HepG2 (cell line): ENCODE results near the gene BBC3. TPM values are rescaled to one million over a fixed set of nuclear protein-coding genes. Genes with fewer than 3 reads are reported as not detected.

ENCODE experiments used
- KLF13 ChIP-seq: sonication (generic); formaldehyde crosslinking; IDR thresholded peaks from 2 replicates; pipeline ENCODE4 v1.4.0; 2020; ENCODE audit warnings: mild to moderate bottlenecking, missing genetic modification reagents
- SNAPC2 ChIP-seq: sonication (generic); formaldehyde crosslinking; IDR thresholded peaks from 2 replicates; pipeline ENCODE4 v1.8.1; 2022; ENCODE audit warnings: mild to moderate bottlenecking, missing genetic modification reagents
- TAF1 ChIP-seq: sonication (generic); formaldehyde crosslinking; IDR thresholded peaks from 2 replicates; pipeline ENCODE4 v1.4.0; 2020; ENCODE audit warnings: missing genetic modification reagents
- TEAD3 ChIP-seq: optimal IDR thresholded peaks from 2 replicates; pipeline ENCODE3; 2016; ENCODE audit warnings: borderline replicate concordance
- ZNF564 ChIP-seq: sonication (generic); formaldehyde crosslinking; IDR thresholded peaks from 2 replicates; pipeline ENCODE4 v1.8.1; 2023; ENCODE audit warnings: mild to moderate bottlenecking, missing genetic modification reagents
- ZNF75D ChIP-seq: sonication (generic); formaldehyde crosslinking; IDR thresholded peaks from 2 replicates; pipeline ENCODE4 v1.8.1; 2023; ENCODE audit warnings: missing genetic modification reagents, mild to moderate bottlenecking, borderline replicate concordance
- polyA plus RNA-seq, 8 experiments: library from polyadenylated mRNA; depleted of rRNA in 3 of 8; stranded (reverse) in 7 of 8; unstranded in 1 of 8; fragments of >200 nt; fragmentation: Illumina TruSeq in 4 of 8; extraction: Trizol in 4 of 8; gene quantifications; 2 replicates each; pipeline versions ENCODE4 v1.2.1 to v1.2.3, GENCODE V29; 2011 to 2016; ENCODE audit warnings: low read depth in 4 of 8, missing spikeins in 1 of 8, mixed read lengths in 1 of 8; ENCODE audit not compliant: insufficient read depth in 1 of 8
- total RNA-seq, 5 experiments: library from RNA; depleted of rRNA; stranded (reverse); fragments of >200 nt; fragmentation: Illumina TruSeq; extraction: Trizol; gene quantifications; 2 replicates each; pipeline ENCODE4 v1.2.3, GENCODE V29; 2016; ENCODE audit warnings: low read depth in 1 of 5
- TF ChIP-seq, protein P1 (sequence below): sonication (generic); formaldehyde crosslinking; IDR thresholded peaks from 2 replicates; pipeline ENCODE4 v1.5.0; 2020; ENCODE audit warnings: mild to moderate bottlenecking, missing genetic modification reagents, borderline replicate concordance
- TF ChIP-seq, protein P2 (sequence below): sonication (generic); formaldehyde crosslinking; IDR thresholded peaks from 2 replicates; pipeline ENCODE4 v1.4.0; 2020; ENCODE audit warnings: mild to moderate bottlenecking, missing genetic modification reagents
- TF ChIP-seq, protein P3 (sequence below): sonication (generic); formaldehyde crosslinking; IDR thresholded peaks from 2 replicates; pipeline ENCODE4 v1.5.1; 2020; ENCODE audit warnings: missing genetic modification reagents, mild to moderate bottlenecking, borderline replicate concordance
- TF ChIP-seq, protein P4 (sequence below): sonication (generic); formaldehyde crosslinking; IDR thresholded peaks from 2 replicates; pipeline ENCODE4 v1.5.0; 2020; ENCODE audit warnings: missing genetic modification reagents, mild to moderate bottlenecking, borderline replicate concordance
- TF ChIP-seq, protein P5 (sequence below): sonication (generic); formaldehyde crosslinking; IDR thresholded peaks from 2 replicates; pipeline ENCODE4 v1.5.1; 2020; ENCODE audit warnings: missing genetic modification reagents, mild to moderate bottlenecking, borderline replicate concordance
- TF ChIP-seq, protein P6 (sequence below): sonication (generic); formaldehyde crosslinking; IDR thresholded peaks from 2 replicates; pipeline ENCODE4 v1.8.0; 2022; ENCODE audit warnings: missing genetic modification reagents, mild to moderate bottlenecking, inconsistent platforms, borderline replicate concordance

BBC3 gene
- total and polyA plus RNA-seq, 2 of the 13 experiments (the other 11 are each of a cell fraction or from before 2014, with no cell fraction given): 6.1 to 8.8 TPM

DNA sequence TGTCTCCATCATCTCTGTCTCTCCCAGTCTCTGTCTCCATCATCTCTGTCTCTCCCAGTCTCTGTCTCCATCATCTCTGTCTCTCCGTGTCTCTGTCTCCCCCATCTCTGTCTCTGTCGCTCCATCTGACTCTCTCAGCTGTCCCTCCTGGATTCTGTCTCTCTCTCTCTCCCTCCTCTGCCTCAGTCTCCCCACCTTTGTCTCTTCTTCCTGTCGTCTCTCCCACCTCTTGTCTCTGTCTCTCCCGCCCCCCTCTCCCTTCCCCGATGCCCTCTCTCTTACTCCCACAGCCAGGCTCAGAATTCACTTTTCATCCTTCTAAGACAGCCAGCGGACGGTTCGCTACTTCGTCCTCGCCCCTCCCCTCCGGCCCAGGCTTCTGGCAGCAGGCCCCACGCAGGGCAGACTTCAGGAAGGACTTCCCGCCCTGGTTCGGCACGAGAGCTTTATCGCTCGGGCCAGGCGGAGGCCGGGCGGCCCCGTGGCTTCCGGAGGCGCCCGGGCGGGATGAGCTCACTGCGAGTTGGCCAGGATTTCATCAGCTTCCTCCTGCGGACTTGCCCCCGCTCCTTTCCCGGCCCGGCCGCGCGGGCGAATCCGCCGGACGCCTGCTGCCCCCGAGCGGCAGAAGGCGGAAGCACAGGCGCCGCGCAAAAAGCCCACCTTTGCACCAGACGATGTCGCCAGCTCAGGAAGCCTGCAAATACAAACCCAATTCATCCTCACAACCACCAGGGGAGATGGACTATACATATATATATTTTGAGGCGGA is 13.0 kb upstream of the BBC3 start (continued):
- TF ChIP-seq, protein P1, sequence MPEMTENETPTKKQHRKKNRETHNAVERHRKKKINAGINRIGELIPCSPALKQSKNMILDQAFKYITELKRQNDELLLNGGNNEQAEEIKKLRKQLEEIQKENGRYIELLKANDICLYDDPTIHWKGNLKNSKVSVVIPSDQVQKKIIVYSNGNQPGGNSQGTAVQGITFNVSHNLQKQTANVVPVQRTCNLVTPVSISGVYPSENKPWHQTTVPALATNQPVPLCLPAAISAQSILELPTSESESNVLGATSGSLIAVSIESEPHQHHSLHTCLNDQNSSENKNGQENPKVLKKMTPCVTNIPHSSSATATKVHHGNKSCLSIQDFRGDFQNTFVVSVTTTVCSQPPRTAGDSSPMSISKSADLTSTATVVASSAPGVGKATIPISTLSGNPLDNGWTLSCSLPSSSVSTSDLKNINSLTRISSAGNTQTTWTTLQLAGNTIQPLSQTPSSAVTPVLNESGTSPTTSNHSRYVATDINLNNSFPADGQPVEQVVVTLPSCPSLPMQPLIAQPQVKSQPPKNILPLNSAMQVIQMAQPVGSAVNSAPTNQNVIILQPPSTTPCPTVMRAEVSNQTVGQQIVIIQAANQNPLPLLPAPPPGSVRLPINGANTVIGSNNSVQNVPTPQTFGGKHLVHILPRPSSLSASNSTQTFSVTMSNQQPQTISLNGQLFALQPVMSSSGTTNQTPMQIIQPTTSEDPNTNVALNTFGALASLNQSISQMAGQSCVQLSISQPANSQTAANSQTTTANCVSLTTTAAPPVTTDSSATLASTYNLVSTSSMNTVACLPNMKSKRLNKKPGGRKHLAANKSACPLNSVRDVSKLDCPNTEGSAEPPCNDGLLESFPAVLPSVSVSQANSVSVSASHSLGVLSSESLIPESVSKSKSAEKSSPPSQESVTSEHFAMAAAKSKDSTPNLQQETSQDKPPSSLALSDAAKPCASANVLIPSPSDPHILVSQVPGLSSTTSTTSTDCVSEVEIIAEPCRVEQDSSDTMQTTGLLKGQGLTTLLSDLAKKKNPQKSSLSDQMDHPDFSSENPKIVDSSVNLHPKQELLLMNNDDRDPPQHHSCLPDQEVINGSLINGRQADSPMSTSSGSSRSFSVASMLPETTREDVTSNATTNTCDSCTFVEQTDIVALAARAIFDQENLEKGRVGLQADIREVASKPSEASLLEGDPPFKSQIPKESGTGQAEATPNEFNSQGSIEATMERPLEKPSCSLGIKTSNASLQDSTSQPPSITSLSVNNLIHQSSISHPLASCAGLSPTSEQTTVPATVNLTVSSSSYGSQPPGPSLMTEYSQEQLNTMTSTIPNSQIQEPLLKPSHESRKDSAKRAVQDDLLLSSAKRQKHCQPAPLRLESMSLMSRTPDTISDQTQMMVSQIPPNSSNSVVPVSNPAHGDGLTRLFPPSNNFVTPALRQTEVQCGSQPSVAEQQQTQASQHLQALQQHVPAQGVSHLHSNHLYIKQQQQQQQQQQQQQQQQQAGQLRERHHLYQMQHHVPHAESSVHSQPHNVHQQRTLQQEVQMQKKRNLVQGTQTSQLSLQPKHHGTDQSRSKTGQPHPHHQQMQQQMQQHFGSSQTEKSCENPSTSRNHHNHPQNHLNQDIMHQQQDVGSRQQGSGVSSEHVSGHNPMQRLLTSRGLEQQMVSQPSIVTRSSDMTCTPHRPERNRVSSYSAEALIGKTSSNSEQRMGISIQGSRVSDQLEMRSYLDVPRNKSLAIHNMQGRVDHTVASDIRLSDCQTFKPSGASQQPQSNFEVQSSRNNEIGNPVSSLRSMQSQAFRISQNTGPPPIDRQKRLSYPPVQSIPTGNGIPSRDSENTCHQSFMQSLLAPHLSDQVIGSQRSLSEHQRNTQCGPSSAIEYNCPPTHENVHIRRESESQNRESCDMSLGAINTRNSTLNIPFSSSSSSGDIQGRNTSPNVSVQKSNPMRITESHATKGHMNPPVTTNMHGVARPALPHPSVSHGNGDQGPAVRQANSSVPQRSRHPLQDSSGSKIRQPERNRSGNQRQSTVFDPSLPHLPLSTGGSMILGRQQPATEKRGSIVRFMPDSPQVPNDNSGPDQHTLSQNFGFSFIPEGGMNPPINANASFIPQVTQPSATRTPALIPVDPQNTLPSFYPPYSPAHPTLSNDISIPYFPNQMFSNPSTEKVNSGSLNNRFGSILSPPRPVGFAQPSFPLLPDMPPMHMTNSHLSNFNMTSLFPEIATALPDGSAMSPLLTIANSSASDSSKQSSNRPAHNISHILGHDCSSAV (CRISPR knock-in tag): no peak
- no peak for TF ChIP-seq ZNF75D (CRISPR knock-in tag)
- no peak for TF ChIP-seq TEAD3 (CRISPR knock-in tag)
- peak; percentile 63; the same call in 1 of the 2 replicates for TF ChIP-seq ZNF564 (CRISPR knock-in tag)
- TF ChIP-seq, protein P2, sequence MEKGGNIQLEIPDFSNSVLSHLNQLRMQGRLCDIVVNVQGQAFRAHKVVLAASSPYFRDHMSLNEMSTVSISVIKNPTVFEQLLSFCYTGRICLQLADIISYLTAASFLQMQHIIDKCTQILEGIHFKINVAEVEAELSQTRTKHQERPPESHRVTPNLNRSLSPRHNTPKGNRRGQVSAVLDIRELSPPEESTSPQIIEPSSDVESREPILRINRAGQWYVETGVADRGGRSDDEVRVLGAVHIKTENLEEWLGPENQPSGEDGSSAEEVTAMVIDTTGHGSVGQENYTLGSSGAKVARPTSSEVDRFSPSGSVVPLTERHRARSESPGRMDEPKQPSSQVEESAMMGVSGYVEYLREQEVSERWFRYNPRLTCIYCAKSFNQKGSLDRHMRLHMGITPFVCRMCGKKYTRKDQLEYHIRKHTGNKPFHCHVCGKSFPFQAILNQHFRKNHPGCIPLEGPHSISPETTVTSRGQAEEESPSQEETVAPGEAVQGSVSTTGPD: peak; percentile 69; the same call in 1 of the 2 replicates
- peak; percentile 45; the same call in 1 of the 2 replicates for TF ChIP-seq TAF1 (CRISPR knock-in tag)
- TF ChIP-seq, protein P3, sequence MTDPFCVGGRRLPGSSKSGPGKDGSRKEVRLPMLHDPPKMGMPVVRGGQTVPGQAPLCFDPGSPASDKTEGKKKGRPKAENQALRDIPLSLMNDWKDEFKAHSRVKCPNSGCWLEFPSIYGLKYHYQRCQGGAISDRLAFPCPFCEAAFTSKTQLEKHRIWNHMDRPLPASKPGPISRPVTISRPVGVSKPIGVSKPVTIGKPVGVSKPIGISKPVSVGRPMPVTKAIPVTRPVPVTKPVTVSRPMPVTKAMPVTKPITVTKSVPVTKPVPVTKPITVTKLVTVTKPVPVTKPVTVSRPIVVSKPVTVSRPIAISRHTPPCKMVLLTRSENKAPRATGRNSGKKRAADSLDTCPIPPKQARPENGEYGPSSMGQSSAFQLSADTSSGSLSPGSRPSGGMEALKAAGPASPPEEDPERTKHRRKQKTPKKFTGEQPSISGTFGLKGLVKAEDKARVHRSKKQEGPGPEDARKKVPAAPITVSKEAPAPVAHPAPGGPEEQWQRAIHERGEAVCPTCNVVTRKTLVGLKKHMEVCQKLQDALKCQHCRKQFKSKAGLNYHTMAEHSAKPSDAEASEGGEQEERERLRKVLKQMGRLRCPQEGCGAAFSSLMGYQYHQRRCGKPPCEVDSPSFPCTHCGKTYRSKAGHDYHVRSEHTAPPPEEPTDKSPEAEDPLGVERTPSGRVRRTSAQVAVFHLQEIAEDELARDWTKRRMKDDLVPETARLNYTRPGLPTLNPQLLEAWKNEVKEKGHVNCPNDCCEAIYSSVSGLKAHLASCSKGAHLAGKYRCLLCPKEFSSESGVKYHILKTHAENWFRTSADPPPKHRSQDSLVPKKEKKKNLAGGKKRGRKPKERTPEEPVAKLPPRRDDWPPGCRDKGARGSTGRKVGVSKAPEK: peak; percentile 31; the same call in 1 of the 2 replicates
- TF ChIP-seq KLF13 (CRISPR knock-in tag): no peak
- TF ChIP-seq, protein P4, sequence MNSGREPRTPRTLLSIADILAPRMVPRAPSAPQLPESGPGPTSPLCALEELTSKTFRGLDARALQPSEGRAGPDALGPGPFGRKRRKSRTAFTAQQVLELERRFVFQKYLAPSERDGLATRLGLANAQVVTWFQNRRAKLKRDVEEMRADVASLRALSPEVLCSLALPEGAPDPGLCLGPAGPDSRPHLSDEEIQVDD (CRISPR knock-in tag): no peak
- TF ChIP-seq, protein P5, sequence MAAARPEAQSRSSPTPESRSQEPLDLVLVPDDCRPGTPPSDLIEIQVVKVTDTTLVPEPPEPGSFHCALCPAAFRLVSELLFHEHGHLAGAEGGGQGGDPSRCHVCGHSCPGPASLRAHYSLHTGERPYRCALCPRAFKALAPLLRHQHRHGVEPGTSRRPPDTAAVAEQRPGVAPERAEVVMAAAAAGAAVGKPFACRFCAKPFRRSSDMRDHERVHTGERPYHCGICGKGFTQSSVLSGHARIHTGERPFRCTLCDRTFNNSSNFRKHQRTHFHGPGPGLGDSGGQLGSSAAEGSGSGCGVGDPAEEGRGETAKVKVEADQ (CRISPR knock-in tag): no peak
- TF ChIP-seq SNAPC2 (CRISPR knock-in tag): no peak
- TF ChIP-seq, protein P6, sequence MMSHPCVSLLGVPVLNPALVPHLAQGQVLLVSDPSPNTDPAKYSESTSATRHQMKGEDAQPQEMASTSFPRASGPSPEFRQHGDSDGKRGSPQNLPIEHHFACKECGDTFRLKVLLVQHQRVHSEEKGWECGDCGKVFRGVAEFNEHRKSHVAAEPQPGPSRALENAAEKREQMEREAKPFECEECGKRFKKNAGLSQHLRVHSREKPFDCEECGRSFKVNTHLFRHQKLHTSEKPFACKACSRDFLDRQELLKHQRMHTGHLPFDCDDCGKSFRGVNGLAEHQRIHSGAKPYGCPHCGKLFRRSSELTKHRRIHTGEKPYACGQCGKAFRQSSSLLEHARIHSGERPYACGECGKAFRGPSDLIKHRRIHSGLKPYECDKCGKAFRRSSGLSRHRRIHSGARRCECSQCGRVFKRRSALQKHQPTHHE (CRISPR knock-in tag): peak; percentile 96; the same call in 1 of the 2 replicates
